HepG2 (cell line): ENCODE measurements around the gene CCL22. TPM values are rescaled to one million over a fixed set of nuclear protein-coding genes. Genes with fewer than 3 reads are reported as not detected.

Experiments used
- HDAC1 ChIP-seq: sonication (generic); formaldehyde crosslinking; IDR thresholded peaks from 2 replicates; pipeline ENCODE4 v1.5.1; 2020; ENCODE audit warnings: mild to moderate bottlenecking, missing genetic modification reagents
- MEF2D ChIP-seq: sonication (generic); formaldehyde crosslinking; IDR thresholded peaks from 2 replicates; pipeline ENCODE4 v1.5.1; 2020; ENCODE audit warnings: mild to moderate bottlenecking, missing genetic modification reagents
- NR2F1 ChIP-seq, 2 experiments: fragments of 450-650 bp in 1 of 2; formaldehyde crosslinking in 1 of 2; IDR thresholded peaks; 2 replicates each; pipeline versions ENCODE4 v1.5.0 to v1.6.1; 2016 to 2020; ENCODE audit warnings: mild to moderate bottlenecking in 1 of 2, missing compliant biosample characterization in 1 of 2, missing genetic modification reagents in 1 of 2, moderate library complexity in 1 of 2
- RBFOX2 ChIP-seq: fragments of 200-400 bp; formaldehyde crosslinking; IDR thresholded peaks from 2 replicates; pipeline ENCODE4 v1.6.1; 2017; ENCODE audit warnings: low read depth, mild to moderate bottlenecking, low read length
- SIX1 ChIP-seq: sonication (generic); formaldehyde crosslinking; IDR thresholded peaks from 2 replicates; pipeline ENCODE4 v1.4.0; 2020; ENCODE audit warnings: missing genetic modification reagents, borderline replicate concordance
- SMC3 ChIP-seq: IDR thresholded peaks from 2 replicates; pipeline ENCODE4 v1.6.1; 2011; ENCODE audit warnings: low read length, improper control_type of control experiment
- STAG1 ChIP-seq: sonication (generic); formaldehyde crosslinking; IDR thresholded peaks from 2 replicates; pipeline ENCODE4 v1.4.0; 2020; ENCODE audit warnings: missing genetic modification reagents
- TBL1XR1 ChIP-seq: fragments of 150-350 bp; IDR thresholded peaks from 2 replicates; pipeline ENCODE4 v1.6.1; 2014; ENCODE audit warnings: borderline replicate concordance, low read length; ENCODE audit not compliant: partially characterized antibody
- TBX2 ChIP-seq: sonication (generic); formaldehyde crosslinking; IDR thresholded peaks from 2 replicates; pipeline ENCODE4 v1.5.0; 2020; ENCODE audit warnings: missing genetic modification reagents, mild to moderate bottlenecking, borderline replicate concordance
- ZBTB8A ChIP-seq: sonication (generic); formaldehyde crosslinking; IDR thresholded peaks from 2 replicates; pipeline ENCODE4 v1.4.0; 2020; ENCODE audit warnings: mild to moderate bottlenecking, low read depth, missing genetic modification reagents, borderline replicate concordance
- ZFP1 ChIP-seq: IDR thresholded peaks from 2 replicates; pipeline ENCODE4 v1.6.1; 2016
- ZKSCAN5 ChIP-seq: sonication (generic); formaldehyde crosslinking; IDR thresholded peaks from 2 replicates; pipeline ENCODE4 v1.5.1; 2020; ENCODE audit warnings: mild to moderate bottlenecking, missing genetic modification reagents
- ZNF335 ChIP-seq: sonication (generic); formaldehyde crosslinking; IDR thresholded peaks from 2 replicates; pipeline ENCODE4 v1.4.0; 2020; ENCODE audit warnings: missing genetic modification reagents
- ZNF589 ChIP-seq: sonication (generic); formaldehyde crosslinking; conservative IDR thresholded peaks from 2 replicates; pipeline ENCODE4 v1.8.0; 2022; ENCODE audit warnings: mild to moderate bottlenecking, moderate library complexity, missing genetic modification reagents
- polyA plus RNA-seq, 8 experiments: library from polyadenylated mRNA; depleted of rRNA in 3 of 8; stranded (reverse) in 7 of 8; unstranded in 1 of 8; fragments of >200 nt; fragmentation: Illumina TruSeq in 4 of 8; extraction: Trizol in 4 of 8; gene quantifications; 2 replicates each; pipeline versions ENCODE4 v1.2.1 to v1.2.3, GENCODE V29; 2011 to 2016; ENCODE audit warnings: low read depth in 4 of 8, missing spikeins in 1 of 8, mixed read lengths in 1 of 8; ENCODE audit not compliant: insufficient read depth in 1 of 8
- total RNA-seq, 5 experiments: library from RNA; depleted of rRNA; stranded (reverse); fragments of >200 nt; fragmentation: Illumina TruSeq; extraction: Trizol; gene quantifications; 2 replicates each; pipeline ENCODE4 v1.2.3, GENCODE V29; 2016; ENCODE audit warnings: low read depth in 1 of 5
- TF ChIP-seq, protein P1 (sequence below): sonication (generic); formaldehyde crosslinking; conservative IDR thresholded peaks from 2 replicates; pipeline ENCODE4 v1.4.0; 2020; ENCODE audit warnings: missing genetic modification reagents
- TF ChIP-seq, protein P2 (sequence below): sonication (generic); IDR thresholded peaks from 2 replicates; pipeline ENCODE4 v1.6.1; 2016; ENCODE audit warnings: low read depth, borderline replicate concordance
- TF ChIP-seq, protein P3 (sequence below): sonication (generic); formaldehyde crosslinking; IDR thresholded peaks from 2 replicates; pipeline ENCODE4 v1.8.0; 2022; ENCODE audit warnings: mild to moderate bottlenecking, missing genetic modification reagents, moderate library complexity
- TF ChIP-seq, protein P4 (sequence below): sonication (generic); formaldehyde crosslinking; IDR thresholded peaks from 2 replicates; pipeline ENCODE4 v1.4.0; 2020; ENCODE audit warnings: missing genetic modification reagents, borderline replicate concordance
- TF ChIP-seq, protein P5 (sequence below): sonication (generic); formaldehyde crosslinking; IDR thresholded peaks from 2 replicates; pipeline ENCODE4 v1.5.0; 2020; ENCODE audit warnings: mild to moderate bottlenecking, missing genetic modification reagents, borderline replicate concordance

Gene CCL22
- total and polyA plus RNA-seq, 2 of the 13 experiments (the other 11 are each of a cell fraction or from before 2014, with no cell fraction given): not detected

DNA sequence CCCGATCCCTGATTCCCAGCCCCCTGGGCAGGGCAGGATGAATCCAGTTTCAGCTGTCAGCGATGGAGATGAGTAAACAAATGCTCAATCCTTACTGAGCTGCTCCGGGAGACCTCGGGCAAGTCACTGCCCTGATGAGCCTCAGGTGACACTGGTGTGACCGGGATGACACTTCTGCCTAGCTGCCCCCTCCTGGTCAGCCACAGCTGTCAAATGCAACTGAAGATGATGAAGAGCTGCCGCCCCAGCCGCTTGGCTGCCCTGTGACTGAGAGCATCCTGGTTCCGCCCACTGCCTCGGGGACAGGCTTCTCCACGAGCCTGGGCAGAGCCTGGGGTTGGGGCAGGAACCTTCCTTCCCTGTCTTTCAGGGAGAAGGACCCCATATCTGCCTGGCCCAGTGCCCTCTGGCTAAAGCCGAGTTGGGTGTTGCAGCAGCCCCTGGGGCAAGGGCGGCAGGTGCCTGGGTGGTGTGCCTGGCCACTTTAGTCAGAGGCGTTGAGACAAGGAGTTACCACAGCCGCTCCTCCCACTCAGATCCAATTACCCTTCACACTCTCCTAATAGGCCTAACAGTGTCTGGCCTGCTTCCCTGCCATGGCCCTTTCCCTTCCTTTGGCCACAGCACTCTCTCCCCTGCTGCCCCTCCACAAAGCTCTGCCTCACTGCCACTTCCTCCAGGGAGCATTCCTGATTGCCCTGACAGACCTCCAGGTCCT is 51.4 kb downstream of the CCL22 start (continued):
- TF ChIP-seq, protein P1, sequence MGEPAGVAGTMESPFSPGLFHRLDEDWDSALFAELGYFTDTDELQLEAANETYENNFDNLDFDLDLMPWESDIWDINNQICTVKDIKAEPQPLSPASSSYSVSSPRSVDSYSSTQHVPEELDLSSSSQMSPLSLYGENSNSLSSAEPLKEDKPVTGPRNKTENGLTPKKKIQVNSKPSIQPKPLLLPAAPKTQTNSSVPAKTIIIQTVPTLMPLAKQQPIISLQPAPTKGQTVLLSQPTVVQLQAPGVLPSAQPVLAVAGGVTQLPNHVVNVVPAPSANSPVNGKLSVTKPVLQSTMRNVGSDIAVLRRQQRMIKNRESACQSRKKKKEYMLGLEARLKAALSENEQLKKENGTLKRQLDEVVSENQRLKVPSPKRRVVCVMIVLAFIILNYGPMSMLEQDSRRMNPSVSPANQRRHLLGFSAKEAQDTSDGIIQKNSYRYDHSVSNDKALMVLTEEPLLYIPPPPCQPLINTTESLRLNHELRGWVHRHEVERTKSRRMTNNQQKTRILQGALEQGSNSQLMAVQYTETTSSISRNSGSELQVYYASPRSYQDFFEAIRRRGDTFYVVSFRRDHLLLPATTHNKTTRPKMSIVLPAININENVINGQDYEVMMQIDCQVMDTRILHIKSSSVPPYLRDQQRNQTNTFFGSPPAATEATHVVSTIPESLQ: no peak
- TF ChIP-seq ZKSCAN5 (no peak), ZNF589 (no peak), STAG1 (CRISPR knock-in tag) (peak; percentile 68), TBX2 (CRISPR knock-in tag) (0 out of 2 replicates have a peak, but pooled peaks have one; percentile 22), RBFOX2 (no peak), NR2F1 (CRISPR knock-in tag; IDR thresholded peaks at IDR 0.05) (no peak), SMC3 (peak; percentile 44), ZBTB8A (CRISPR knock-in tag) (no peak), ZNF335 (CRISPR knock-in tag) (no peak), ZFP1 (CRISPR knock-in tag) (no peak), HDAC1 (CRISPR knock-in tag) (no peak), SIX1 (CRISPR knock-in tag) (no peak), MEF2D (CRISPR knock-in tag) (no peak), TBL1XR1 (no peak)
- TF ChIP-seq, protein P2, sequence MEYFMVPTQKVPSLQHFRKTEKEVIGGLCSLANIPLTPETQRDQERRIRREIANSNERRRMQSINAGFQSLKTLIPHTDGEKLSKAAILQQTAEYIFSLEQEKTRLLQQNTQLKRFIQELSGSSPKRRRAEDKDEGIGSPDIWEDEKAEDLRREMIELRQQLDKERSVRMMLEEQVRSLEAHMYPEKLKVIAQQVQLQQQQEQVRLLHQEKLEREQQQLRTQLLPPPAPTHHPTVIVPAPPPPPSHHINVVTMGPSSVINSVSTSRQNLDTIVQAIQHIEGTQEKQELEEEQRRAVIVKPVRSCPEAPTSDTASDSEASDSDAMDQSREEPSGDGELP: no peak
- TF ChIP-seq, protein P3, sequence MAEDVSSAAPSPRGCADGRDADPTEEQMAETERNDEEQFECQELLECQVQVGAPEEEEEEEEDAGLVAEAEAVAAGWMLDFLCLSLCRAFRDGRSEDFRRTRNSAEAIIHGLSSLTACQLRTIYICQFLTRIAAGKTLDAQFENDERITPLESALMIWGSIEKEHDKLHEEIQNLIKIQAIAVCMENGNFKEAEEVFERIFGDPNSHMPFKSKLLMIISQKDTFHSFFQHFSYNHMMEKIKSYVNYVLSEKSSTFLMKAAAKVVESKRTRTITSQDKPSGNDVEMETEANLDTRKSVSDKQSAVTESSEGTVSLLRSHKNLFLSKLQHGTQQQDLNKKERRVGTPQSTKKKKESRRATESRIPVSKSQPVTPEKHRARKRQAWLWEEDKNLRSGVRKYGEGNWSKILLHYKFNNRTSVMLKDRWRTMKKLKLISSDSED (CRISPR knock-in tag): no peak
- TF ChIP-seq, protein P4, sequence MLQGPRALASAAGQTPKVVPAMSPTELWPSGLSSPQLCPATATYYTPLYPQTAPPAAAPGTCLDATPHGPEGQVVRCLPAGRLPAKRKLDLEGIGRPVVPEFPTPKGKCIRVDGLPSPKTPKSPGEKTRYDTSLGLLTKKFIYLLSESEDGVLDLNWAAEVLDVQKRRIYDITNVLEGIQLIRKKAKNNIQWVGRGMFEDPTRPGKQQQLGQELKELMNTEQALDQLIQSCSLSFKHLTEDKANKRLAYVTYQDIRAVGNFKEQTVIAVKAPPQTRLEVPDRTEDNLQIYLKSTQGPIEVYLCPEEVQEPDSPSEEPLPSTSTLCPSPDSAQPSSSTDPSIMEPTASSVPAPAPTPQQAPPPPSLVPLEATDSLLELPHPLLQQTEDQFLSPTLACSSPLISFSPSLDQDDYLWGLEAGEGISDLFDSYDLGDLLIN (CRISPR knock-in tag): no peak
- TF ChIP-seq, protein P5, sequence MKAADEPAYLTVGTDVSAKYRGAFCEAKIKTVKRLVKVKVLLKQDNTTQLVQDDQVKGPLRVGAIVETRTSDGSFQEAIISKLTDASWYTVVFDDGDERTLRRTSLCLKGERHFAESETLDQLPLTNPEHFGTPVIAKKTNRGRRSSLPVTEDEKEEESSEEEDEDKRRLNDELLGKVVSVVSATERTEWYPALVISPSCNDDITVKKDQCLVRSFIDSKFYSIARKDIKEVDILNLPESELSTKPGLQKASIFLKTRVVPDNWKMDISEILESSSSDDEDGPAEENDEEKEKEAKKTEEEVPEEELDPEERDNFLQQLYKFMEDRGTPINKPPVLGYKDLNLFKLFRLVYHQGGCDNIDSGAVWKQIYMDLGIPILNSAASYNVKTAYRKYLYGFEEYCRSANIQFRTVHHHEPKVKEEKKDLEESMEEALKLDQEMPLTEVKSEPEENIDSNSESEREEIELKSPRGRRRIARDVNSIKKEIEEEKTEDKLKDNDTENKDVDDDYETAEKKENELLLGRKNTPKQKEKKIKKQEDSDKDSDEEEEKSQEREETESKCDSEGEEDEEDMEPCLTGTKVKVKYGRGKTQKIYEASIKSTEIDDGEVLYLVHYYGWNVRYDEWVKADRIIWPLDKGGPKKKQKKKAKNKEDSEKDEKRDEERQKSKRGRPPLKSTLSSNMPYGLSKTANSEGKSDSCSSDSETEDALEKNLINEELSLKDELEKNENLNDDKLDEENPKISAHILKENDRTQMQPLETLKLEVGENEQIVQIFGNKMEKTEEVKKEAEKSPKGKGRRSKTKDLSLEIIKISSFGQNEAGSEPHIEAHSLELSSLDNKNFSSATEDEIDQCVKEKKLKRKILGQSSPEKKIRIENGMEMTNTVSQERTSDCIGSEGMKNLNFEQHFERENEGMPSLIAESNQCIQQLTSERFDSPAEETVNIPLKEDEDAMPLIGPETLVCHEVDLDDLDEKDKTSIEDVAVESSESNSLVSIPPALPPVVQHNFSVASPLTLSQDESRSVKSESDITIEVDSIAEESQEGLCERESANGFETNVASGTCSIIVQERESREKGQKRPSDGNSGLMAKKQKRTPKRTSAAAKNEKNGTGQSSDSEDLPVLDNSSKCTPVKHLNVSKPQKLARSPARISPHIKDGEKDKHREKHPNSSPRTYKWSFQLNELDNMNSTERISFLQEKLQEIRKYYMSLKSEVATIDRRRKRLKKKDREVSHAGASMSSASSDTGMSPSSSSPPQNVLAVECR: no peak
